ENCODE data around the gene SPATS1.
"Not testable (repeated sequence)": the region's sequence is repeated elsewhere in the genome, so short reads cannot be mapped to it uniquely, and the experiment has no call there.

SPATS1 gene

DNA sequence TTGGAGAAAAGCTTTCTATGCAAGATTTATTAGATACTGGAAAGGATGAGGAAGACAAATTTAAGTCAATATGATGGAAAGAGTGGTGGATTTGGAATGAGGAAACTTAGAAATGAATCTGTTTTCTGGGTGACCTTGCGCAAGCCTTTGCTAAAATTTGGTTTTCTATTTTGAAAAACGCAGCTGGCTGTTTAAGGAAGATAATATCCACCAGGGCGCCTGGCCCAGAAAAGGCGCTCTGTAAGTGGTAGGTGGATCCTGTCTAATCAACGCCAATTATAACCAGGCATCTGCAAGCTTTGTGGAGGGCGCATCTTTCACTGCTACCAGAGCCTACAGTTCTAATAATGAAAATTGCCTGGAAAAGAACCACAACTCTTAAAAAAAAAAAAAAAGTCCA lies 398 bp upstream of the SPATS1 start:
- DNase-seq (ENCODE audit: low read depth), result no peak

DNA sequence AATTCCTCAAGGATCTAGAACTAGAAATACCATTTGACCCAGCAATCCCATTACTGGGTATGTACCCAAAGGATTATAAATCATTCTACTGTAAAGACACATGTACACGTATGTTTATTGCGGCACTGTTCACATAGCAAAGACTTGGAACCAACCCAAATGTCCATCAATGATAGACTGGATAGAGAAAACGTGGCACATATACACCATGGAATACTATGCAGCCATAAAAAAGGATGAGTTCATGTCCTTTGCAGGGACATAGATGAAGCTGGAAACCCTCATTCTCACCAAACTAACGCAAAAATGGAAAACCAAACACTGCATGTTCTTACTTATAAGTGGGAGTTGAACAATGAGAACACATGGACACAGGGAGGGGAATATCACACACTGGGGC lies 4.4 kb downstream of the SPATS1 start:
- DNase-seq (ENCODE audit: low read depth), result not testable (repeated sequence)

DNA sequence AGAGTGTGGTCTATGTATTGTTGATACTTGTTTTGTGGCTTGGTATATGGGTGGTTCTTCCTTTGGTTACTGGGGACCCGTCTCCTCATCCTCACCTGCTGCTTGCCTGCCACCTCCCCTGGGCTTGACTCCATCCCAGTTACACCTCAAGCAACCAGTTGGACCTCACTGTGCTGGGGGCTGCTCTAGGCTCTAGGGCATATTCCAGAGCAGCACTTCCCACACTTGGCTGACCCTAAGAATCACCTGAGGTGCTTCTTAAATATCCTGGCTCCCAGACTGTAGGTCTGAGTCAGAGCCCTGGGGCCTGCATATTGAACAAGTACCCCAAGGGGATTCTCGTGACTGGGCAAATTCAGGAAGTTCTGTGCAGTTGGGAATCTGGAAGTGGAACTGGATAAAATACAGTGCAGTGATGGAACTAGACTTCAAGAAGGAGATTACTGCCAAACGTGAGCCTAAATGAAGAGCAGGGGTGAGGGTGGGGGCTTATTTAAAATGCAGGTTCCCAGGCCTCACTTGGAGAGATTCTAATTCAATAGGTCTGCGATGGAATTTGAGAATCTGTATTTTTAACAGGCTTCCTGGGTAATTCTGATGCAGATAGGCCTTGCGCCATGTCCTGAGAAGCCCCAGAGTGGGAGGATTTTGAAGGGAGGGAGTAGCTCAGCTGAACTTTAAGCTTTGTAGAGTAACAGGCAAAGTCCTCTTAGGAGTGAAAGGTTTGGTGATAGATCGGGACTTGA lies 7.6 kb downstream of the SPATS1 start:
- DNase-seq (ENCODE audit: low read depth), result no peak

DNA sequence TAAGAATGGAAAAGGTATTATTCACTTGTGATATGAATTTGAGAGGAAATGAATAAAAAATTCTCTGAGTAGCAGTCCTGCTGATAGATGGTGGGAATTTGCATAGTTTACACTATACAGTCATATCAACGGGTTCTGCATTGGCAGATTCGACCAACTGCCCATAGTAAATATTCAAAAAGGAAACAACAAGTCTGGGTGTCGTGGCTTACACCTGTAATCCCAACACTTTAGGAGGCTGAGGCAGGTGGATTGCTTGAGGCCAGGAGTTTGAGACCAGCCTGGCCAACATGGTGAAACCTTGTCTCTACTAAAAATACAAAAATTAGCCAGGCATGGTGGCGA lies 8.2 kb downstream of the SPATS1 start:
- not testable (repeated sequence) for DNase-seq (ENCODE audit: low read depth)

DNA sequence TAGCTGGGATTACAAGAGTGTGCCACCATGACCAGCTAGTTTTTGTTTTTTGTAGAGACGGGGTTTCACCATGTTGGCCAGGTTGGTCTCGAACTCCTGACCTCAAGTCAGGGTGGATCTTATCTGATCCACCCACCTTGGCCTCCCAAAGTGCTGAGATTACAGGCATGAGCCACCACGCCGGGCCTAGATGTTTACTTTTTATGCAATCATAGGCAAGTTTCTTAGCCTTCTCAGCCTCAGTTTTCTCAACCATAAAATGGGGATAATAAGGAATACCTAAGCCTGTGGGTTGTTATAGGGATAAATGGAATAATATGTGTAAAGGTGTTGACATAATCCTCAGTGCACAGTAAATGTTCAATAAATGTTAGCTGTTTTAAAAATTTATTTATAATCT lies 9.8 kb downstream of the SPATS1 start:
- no peak for DNase-seq (ENCODE audit: low read depth)

DNA sequence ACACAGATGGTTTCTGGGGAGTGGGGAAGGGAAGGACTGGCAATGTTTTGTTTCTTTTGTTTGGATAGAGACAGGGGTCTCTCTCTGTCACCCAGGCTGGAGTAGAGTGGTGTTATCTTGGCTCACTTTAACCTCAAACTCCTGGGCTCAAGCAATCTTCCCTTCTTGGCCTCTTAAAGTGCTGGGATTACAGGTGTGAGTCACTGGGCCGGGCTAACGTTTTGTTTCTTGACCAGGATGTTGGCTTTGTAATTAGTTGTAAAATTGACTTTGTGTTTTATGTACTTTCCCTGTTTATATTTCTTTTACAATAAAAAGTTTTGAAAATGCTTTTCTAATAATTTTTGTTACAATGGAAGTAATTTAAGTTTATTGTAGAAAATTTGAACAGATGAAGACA lies 10.9 kb downstream of the SPATS1 start:
- peak; percentile 17 for DNase-seq (ENCODE audit: low read depth)

DNA sequence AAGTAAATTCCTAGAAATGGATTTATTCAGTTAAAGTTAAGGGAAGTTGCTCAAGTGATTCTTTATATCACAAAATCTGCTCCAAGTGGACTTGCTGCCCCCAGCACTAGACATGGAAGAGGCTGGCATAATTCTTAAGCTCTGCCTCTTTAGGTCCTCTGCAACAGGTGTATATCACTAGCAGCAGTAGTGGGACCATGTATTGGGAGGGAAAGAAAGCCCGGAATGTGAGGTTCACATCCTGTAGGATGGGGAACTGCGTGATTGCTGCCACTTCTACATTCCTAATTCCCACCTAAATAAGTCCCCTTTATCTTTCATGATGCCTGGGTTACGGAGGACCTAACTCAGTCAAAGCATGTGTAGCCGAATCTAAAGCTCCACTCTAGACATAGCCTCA lies 13.2 kb downstream of the SPATS1 start:
- DNase-seq (ENCODE audit: low read depth), result no peak

DNA sequence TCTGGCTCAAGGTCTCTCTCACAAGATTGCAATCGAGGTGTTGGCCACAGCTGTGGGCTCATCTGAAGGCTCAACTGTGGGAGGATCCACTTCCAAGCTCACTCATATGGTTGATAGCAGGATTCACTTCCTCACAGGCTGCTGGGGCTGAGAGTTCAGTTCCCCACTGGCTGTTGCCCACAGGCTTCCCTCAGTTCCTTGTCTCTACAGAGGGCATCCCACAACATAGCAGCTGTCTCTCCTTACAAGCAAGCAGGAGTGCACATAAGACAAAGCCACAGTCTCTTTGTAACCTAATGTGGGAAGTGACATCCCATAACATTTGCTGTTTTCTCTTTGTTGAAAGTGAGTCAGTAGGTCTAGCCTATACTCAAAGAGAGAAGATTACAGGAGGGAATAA lies 14.0 kb downstream of the SPATS1 start:
- no peak for DNase-seq (ENCODE audit: low read depth)

DNA sequence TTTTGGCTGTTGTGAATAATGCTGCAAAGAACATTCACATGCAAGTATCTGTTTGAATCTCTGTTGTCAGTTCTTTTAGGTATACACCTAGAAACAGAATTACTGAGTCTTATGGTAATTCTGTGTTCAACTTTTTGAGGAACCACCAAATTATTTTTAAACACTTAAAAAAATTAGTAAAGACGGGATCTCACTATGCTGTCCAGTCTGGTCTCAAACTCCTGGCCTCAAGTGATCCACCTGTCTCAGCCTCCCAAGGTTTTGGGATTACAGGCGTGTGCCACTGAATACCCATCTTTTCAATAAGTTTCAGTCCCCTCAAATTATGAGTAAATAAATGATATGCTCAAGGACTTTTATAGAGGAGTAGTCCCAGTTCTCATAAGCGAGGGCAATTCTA lies 17.5 kb downstream of the SPATS1 start:
- no peak for DNase-seq (ENCODE audit: low read depth)

DNA sequence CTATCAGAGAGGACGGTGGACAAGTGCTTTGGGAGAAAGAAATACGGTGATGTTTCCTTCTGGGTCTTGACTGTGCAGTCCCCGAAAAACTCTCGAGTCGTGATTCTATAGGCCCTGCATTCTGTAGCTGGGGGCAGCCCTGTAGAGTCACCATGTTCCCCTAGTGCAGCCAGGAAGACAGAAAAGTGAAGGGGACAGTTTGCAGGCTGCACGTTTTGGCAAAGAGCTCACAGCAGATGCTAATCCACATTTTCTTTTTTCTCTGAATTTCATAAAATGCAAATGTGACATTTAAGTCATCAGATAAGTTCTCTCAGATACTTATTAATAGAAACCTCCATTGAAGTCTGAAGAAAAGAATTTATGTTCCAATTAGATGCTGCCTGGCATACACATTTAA lies 19.5 kb downstream of the SPATS1 start:
- DNase-seq (ENCODE audit: low read depth), result no peak

DNA sequence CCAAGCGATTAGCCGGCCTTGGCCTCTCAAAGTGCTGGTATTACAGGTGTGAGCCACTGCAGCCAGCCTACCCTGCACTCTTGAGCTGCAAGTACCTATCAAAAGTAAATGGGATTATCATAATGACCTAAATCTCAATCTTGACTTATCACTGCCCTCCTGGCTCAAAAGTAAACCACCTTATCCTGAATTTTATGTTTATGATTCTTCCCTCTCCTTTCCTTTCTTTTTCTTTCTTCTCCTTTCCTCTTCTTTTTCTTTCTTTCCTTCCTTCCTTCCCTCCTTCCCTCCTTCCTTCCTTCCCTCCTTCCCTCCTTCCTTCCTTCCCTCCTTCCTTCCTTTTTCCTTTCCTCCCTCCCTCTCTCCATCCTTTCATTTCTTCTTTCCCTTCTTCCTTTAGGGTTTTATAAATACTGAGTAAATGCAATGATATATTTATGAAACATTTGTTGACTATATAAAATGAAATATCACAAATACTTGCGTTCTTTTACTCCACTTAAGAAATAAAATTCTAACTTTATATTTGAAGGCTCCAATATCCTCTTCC lies 21.0 kb downstream of the SPATS1 start:
- DNase-seq (ENCODE audit: low read depth), result no peak

DNA sequence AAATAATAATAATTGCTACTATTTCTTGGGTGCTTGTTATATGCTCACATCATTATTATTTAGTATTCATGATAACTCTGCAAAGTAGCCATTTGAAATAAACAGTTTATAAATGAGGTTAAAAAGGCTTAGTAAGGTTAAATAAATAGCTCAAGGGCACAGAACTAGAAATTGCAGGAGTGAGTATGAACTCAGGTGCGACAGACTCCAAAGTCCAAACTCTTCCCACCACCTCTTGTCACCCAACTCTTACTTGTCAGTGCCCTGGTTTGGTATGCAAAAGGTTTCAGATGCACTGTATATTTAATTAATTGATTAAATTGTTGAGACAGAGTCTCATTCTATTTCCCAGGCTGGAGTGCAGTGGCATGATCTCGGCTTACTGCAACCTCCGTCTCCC lies 24.3 kb downstream of the SPATS1 start:
- no peak for DNase-seq (ENCODE audit: low read depth)

DNA sequence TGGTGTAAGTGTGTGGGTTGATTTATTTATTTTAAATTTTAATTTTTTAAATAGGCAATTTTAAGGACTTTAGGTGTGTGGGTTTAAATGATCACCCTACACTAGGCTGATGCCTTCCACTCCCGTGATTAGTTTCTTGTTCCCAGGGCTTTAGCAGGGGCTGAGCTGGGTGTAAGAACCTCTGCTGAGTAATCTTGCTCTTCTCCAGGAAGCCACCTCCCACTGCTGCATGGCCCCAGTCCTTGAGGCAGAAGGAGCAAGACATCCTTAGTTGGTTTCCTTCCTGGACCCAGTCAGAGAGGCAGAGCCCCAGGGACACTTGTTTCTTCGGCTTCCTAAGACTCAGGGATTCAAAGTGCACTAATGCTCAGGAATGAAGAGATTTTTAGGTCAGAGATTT lies 25.2 kb downstream of the SPATS1 start:
- peak; percentile 28 for DNase-seq (ENCODE audit: low read depth)

DNA sequence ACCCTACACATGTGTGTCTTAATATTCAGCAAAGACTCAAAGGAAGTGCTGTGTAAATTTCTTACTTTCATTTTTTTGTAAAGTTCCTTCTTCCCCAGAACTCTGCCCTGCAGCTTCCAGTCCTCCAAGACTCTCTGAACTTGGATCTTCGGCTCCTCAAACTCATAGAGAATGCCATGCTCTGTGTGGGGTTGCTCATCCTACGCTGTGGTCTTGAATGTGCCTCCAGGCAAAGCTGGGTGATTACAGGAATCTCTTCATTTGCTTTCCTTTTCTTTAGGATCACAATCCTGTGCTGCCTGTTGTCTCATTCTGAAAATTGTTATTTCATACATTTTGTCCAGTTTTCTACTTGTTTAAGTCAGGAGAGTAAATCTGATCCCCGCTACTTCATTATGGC lies 30.6 kb downstream of the SPATS1 start:
- no peak for DNase-seq (ENCODE audit: low read depth)

DNA sequence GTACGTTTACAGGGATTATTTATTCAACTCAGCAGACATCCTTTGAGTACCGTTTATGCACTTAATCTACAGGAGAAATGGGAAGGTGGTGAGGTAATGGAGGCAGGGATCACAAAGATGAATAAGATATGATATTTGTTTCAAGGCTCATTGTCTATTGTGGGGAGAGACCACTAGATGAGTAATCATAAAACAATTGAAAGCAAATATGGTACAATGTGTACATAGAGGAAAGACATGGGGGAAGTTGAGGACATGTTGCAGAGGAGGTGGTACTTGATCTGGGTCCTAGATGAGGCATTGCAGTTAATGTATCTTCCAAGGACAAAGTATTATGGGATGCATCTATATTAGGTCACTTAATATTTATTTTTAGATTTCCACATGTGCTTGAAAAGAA lies 31.3 kb downstream of the SPATS1 start:
- peak; percentile 8 for DNase-seq (ENCODE audit: low read depth)

DNA sequence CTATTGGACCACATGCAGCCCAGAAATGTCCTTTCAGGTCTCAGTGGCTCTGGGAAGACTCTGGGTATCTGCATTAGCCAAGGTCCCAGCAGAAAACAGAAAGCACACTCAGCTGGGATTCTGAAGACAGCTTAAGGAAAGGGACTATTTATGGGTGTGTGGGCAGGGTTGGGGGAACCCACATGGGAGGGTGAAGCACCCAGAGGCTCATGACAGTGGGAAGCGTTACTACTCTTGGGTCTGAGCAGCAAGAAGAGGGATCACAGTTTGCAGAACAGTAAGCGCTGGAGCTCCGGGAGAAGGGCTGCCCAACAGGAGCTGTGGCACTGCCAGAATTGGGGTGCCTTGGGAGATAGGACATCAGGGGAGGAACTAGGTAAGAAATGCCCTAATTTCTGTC lies 32.6 kb downstream of the SPATS1 start:
- no peak for DNase-seq (ENCODE audit: low read depth)

DNA sequence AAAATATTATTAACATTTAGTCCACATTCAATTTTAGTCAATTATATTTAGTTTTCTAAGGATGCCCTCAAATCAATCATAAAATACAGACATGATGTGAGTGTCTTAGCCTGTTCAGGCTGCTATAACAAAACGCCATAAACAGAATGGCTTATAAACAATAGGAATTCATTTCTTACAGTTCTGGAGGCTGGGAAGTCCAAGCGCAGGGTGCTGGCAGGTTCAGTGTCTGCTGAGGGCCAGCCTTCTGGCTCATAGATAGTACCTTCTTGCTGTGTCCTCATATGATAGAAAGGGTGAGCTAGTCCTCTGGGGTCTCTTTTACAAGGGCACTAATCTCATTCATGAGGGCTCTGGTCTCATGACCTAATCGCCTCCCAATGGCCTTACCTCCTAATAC lies 35.0 kb downstream of the SPATS1 start:
- DNase-seq (ENCODE audit: low read depth), result no peak

DNA sequence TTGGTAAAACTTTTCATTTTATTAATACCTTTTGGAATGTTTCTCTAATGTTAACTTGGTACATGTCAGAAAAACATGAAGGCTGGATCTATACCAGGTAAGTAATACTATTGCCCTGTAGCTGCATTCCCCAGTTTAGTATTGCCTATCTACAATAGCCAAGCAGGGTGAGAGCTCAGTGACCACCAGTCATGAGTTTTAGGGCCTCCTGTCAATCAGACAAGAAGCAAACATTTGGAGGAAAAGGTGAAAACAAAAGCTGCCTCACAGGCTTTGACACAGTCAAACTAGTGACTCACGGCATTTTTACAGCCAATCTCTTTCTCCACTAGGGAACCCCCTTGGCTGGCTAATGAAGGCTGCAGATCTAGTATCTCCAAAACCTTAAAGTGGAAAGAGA lies 35.5 kb downstream of the SPATS1 start:
- no peak for DNase-seq (ENCODE audit: low read depth)

DNA sequence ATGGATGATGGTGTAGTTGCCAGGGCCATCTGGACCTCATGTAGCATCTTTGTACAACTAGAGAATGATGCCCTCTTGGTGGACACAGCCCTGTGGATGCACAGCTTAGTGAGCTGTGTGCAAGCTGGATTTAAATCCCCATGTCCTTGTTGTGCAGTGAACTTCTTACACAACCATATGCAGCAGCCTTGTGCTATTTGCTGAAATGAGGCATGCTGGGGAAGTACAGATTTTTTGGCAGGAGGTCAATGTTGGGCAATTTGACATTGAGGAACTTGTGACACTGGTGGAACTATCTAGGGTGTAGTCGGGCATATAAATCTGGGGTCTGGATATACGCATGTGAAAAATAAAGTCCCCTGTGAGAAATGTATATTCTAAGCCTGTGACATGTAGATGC lies 39.3 kb downstream of the SPATS1 start:
- peak; percentile 40 for DNase-seq (ENCODE audit: low read depth)

DNA sequence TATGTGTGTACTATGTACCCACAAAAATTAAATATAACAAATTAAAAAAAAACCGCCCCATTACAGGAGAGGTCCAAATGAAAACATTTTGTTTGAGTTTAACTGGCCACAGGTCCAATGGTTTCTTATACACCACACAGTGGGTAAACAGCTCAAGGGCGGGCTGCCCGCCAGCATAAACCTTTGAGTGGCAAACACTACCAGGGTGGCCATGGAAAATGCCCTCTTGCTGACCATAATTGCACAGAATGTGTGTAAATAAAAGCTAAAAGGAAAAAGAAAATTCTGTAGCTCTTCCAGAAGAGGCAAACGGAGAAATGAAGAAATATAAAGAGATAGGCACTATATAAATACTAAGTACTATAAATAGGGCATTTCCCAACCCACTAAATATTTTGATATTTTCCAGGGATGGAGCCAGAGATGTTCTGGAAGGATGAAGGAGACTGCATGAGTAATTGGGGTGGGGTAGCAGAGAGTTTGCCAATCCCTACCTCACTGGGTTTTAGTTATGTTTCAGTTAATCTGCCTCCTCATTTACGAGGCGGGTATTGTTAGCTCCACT lies 44.0 kb downstream of the SPATS1 start:
- no peak for DNase-seq (ENCODE audit: low read depth)

DNA sequence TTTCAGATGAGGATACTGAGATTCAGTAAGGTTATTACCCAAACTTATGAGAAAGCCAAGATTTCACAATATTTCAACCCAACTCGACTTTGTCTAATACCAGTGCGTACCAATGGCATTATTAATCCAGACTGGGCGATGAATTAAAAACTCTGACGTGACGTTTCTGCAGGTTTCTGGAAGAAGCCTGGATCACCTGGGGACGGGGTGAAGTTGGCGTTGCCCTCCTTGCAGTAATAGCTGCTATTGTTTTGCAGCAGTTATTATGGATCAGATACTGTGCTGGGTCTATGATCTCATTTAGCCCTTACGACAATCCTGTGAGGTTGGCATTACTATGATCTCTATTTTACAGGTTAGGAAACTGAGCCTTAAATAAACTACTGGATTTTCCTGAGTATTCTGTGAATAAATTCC lies 44.5 kb downstream of the SPATS1 start:
- peak; percentile 62 for DNase-seq (ENCODE audit: low read depth)

DNA sequence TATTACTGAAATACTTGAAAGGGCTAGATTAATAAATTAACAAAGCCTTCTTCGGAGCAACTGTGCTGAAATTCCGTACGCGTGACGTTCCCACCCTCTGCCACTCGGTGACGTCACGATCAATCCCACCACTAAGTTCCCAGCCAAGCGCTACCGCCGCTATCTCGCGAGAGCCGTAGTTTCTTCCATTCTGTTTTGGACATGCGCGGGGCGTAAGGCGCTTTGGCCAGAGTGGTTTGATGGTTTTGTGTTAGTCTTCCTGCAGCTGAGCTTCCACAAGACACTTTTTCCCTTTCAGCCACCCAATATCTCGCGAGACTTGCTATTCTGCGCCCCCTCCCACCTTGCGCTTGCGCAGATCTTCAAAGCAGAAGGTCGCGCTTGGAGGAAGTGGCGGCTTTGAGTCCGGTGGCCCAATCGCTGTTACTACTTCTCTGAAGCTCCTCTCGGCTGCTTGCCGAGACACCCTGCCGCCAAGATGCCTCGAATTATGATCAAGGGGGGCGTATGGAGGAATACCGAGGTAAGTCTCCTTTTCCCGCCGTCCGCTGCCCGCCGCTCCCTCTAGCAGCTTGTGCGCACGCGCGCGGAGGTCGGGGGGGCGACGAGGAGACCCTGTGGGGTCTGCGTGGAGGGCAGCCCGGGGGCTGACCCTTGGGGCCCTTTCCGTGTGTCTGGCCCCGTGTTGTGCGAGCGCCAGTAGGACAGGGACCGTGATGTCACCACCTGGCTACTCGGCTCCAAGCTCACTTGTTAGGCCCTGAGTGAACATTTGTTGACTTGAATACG lies 45.1 kb downstream of the SPATS1 start, which contains the start of gene CDC5L:
Gene CDC5L (plus strand): TSS at position 361 of the 789 bp plus-strand sequence. CDS start 118 bp downstream, at position 479.
- DNase-seq (ENCODE audit: low read depth), result peak; percentile 99

DNA sequence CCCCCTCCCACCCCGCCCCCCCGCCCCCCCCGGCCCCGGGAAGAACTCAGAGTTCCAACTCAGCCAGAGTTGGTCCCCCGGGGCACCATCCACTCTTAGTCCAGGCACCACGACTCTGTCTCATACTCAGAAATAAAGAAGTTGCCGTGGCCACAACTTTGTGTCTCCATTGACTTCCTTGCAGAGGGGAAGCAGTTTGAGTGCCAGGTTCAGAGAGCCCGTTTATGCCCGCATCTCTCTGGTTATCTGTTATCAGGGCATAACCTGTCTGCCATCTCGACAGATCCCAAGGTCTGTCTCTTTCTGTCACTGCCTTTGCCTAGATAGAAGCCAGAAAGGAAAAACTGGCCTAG lies 45.7 kb downstream of the SPATS1 start:
- no peak for DNase-seq (ENCODE audit: low read depth)

Measured in iris pigment epithelial cell (primary cell).